ENCODE measurements around the gene CCDC106. TPM values are rescaled to one million over a fixed set of nuclear protein-coding genes. Genes with fewer than 3 reads are reported as not detected.
A peak's percentile ranks its signal among the peaks of the same experiment; 100 is the strongest.

Gene CCDC106
- total RNA-seq, 1 donor from 2014 or later: 8.3 TPM

- peak overlapping the region; percentile 60 to 72 for H3K4me3 ChIP-seq
- TF ChIP-seq POLR2A (IDR thresholded peaks at IDR 0.05): no peak
- no peak for TF ChIP-seq CTCF (IDR thresholded peaks at IDR 0.05)
- no peak for TF ChIP-seq POLR2AphosphoS5 (IDR thresholded peaks at IDR 0.05; ENCODE audit: insufficient read depth in 1 of 2, low read depth in 1 of 2)
- peaks cover 22% of the 10 kb centered on the region for H3K4me1 ChIP-seq
- intact Hi-C loops (cut with DNase I): loop anchor here (10.0 kb wide), 1 partner anchor 196 kb away; the partner anchor contains the start of gene UBE2S
- H3K27me3 ChIP-seq: no peaks in the 10 kb centered on the region
- no peak for DNase-seq (ENCODE audit: extremely low spot score in 2 of 2)
- peak overlapping the region; percentile 95 for H3K27ac ChIP-seq
- no peaks in the 10 kb centered on the region for H3K9me3 ChIP-seq
- peaks cover 0 to 6% of the 10 kb centered on the region in 2 donors for H3K36me3 ChIP-seq
Observed at GRCh38 chr19:55600662-55601028, 47.4 kb upstream of the CCDC106 start.

- peak overlapping the region; percentile 60 to 72 for H3K4me3 ChIP-seq
- peaks cover 24% of the 10 kb centered on the region for H3K4me1 ChIP-seq
- DNase-seq (ENCODE audit: extremely low spot score in 2 of 2): no peak
- H3K27ac ChIP-seq: peak overlapping the region; percentile 95
- H3K9me3 ChIP-seq: no peaks in the 10 kb centered on the region
- H3K36me3 ChIP-seq: peaks cover 0 to 3% of the 10 kb centered on the region in 2 donors
- no peaks in the 10 kb centered on the region for H3K27me3 ChIP-seq
- TF ChIP-seq POLR2AphosphoS5 (IDR thresholded peaks at IDR 0.05; ENCODE audit: insufficient read depth in 1 of 2, low read depth in 1 of 2) (peak in 1 of 2 donors; percentile 51), POLR2A (IDR thresholded peaks at IDR 0.05) (no peak)
- intact Hi-C loops (cut with DNase I): loop anchor here (10.0 kb wide), 1 partner anchor 196 kb away; the partner anchor contains the start of gene UBE2S
Observed at GRCh38 chr19:55601084-55601483, 46.9 kb upstream of the CCDC106 start.

DNA sequence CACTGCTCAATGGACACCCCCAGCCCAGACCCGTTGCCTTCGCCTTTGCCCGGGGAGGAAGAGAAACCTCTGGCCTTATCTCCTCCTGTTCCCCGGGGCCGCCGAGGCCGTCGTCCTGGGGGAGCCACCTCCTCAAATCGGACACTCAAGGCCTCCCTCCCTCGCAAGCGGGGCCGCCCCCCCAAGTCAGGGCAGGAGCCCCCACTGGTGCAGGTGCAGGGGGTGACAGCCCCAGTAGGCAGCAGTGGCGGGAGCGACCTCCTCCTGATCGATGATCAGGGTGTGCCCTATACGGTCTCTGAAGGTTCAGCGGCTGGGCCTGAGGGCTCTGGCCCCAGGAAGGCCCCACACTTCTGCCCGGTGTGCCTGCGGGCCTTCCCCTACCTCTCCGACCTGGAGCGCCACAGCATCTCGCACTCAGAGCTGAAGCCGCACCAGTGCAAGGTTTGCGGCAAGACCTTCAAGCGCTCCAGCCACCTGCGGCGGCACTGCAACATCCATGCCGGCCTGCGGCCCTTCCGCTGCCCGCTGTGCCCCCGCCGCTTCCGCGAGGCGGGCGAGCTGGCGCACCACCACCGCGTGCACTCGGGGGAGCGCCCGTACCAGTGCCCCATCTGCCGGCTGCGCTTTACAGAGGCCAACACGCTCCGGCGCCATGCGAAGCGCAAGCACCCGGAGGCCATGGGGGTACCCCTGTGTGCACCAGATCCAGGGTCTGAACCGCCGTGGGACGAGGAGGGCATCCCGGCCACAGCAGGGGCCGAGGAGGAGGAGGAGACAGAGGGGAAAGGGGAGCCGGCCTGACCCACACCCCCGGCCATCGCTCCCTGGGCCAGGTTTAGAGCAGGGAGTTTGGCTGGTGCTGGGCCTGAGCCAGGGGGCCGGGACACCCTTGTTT, 45.7 kb upstream of the CCDC106 start:
- Histone ChIP-seq H3K9me3 (no peaks in the 10 kb centered on the region), H3K36me3 (peaks cover 0 to 1% of the 10 kb centered on the region in 2 donors), H3K27me3 (no peaks in the 10 kb centered on the region), H3K4me1 (peaks cover 37% of the 10 kb centered on the region), H3K27ac (no peak overlapping the region), H3K4me3 (no peak overlapping the region)
- TF ChIP-seq CTCF (IDR thresholded peaks at IDR 0.05): no peak
- no peak for TF ChIP-seq POLR2A (IDR thresholded peaks at IDR 0.05)
- TF ChIP-seq POLR2AphosphoS5 (IDR thresholded peaks at IDR 0.05; ENCODE audit: insufficient read depth in 1 of 2, low read depth in 1 of 2): no peak
- intact Hi-C loops (cut with DNase I): loop anchor here (10.0 kb wide), 1 partner anchor 198 kb away; the partner anchor contains the start of gene UBE2S
- no peak for DNase-seq (ENCODE audit: extremely low spot score in 2 of 2)

GRCh38 chr19:55603115-55603514, 44.9 kb upstream of the CCDC106 start:
- DNase-seq (ENCODE audit: extremely low spot score in 2 of 2): no peak

More at GRCh38 chr19:55603115-55603514, 44.9 kb upstream of the CCDC106 start:
- Histone ChIP-seq H3K9me3 (no peaks in the 10 kb centered on the region), H3K4me1 (peaks cover 42% of the 10 kb centered on the region), H3K36me3 (no peaks in the 10 kb centered on the region), H3K27ac (no peak overlapping the region), H3K27me3 (no peaks in the 10 kb centered on the region), H3K4me3 (no peak overlapping the region)
- intact Hi-C loops (cut with DNase I): loop anchor here (10.0 kb wide), 1 partner anchor 198 kb away; the partner anchor contains the start of gene UBE2S
- no peak for TF ChIP-seq CTCF (IDR thresholded peaks at IDR 0.05)
- TF ChIP-seq POLR2AphosphoS5 (IDR thresholded peaks at IDR 0.05; ENCODE audit: insufficient read depth in 1 of 2, low read depth in 1 of 2): no peak
- TF ChIP-seq POLR2A (IDR thresholded peaks at IDR 0.05): no peak

Measured in vagina (tissue), 2 donors.